ENCODE measurements around the gene NOX5. TPM values are rescaled to one million over a fixed set of nuclear protein-coding genes. Genes with fewer than 3 reads are reported as not detected.

NOX5 gene
- total and polyA plus RNA-seq, 10 of the 15 experiments (the other 5 are each of a cell fraction or from before 2014, with no cell fraction given) = not detected

DNA sequence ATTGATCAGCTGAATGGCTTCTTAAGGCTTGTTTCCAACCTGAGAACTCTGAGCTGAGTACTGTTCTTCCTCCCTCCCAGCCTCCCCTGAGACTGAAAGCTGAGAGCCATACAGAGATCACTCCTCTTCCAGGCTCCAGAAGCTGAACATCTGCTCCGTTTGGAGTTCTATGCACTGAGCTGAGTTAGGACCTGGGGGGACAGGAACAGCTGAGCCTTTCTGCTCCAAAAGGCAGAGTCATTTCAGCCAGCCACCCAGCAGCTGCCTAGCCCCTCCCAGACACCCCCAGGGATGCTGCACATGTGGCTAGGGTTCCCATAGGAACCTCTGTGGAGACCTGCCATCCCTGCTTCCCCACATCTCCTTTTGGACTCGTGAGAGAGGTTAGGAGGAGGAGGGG, 81.7 kb downstream of the NOX5 start:
- Histone ChIP-seq H3K9me3 (replicated peaks; ENCODE audit: control insufficient read depth, insufficient read depth, low read length) (no peaks in the 10 kb centered on the region), H3K27me3 (replicated peaks in 1 of 2; ENCODE audit: control insufficient read depth in 2 of 2, insufficient read depth in 2 of 2, low read length in 1 of 2) (no peaks in the 10 kb centered on the region; a peak in 1 of 4 replicates), H3K4me1 (ENCODE audit: control insufficient read depth, insufficient read depth, low read length) (no peaks in the 10 kb centered on the region), H3K4me3 (no peak overlapping the region), H4K20me1 (ENCODE audit: control insufficient read depth, insufficient read depth) (no peaks in the 10 kb centered on the region), H3K4me2 (ENCODE audit: control insufficient read depth, insufficient read depth) (no peak overlapping the region), H2AFZ (ENCODE audit: control insufficient read depth, low read depth, low read length) (no peak overlapping the region), H3K27ac (ENCODE audit: control insufficient read depth, insufficient read depth) (no peak overlapping the region), H3K36me3 (ENCODE audit: control insufficient read depth in 2 of 2, insufficient read depth in 2 of 2, low read length in 1 of 2) (no peaks in the 10 kb centered on the region), H3K79me2 (ENCODE audit: control insufficient read depth, insufficient read depth, low read length) (no peaks in the 10 kb centered on the region), H3K9ac (ENCODE audit: control insufficient read depth, insufficient read depth, low read length) (no peak overlapping the region)
- SMC1A ChIA-PET (ENCODE audit: uncharacterized antibody, unreplicated experiment) = interaction anchor here (0.7 kb wide), 1 partner anchor 299 kb away, joined by 3 read pairs; no protein-coding TSS in a partner anchor
- RAD21 ChIA-PET (ENCODE audit: unreplicated experiment) = interaction anchor here (0.8 kb wide), 1 partner anchor 9 kb away, joined by 3 read pairs; no protein-coding TSS in a partner anchor
- FAIRE-seq (no peak), DNase-seq (ENCODE audit: low read depth, low spot score) (no peak), ATAC-seq (no peak)
- CTCF ChIA-PET = interaction anchor here (1.4 kb wide), 1 partner anchor 29 kb away, joined by 3 read pairs; no protein-coding TSS in a partner anchor
- intact Hi-C loops (cut with micrococcal nuclease; ENCODE audit: unreplicated experiment) (no loop called here), in situ Hi-C loops (cut with MboI) (no loop called here)
- POLR2A ChIA-PET = interaction anchor here (0.6 kb wide), 1 partner anchor 210 kb away, joined by 8 read pairs; no protein-coding TSS in a partner anchor
- 0% methylated on average over 2 of the region's 2 CpGs for WGBS (ENCODE audit: insufficient coverage, insufficient replicate concordance, low lambda C conversion rate, missing lambda C conversion rate)
- TF ChIP-seq E2F8 (IDR thresholded peaks at IDR 0.05; ENCODE audit: low read depth, partially characterized antibody) (no peak), FOXK2 (IDR thresholded peaks at IDR 0.05) (no peak), SRF (IDR thresholded peaks at IDR 0.05; ENCODE audit: low read depth in 2 of 2, low read length in 2 of 2) (no peak), STAT1 (conservative IDR thresholded peaks at IDR 0.05) (no peak), ZBTB40 (IDR thresholded peaks at IDR 0.05; ENCODE audit: borderline replicate concordance) (no peak), RFX5 (IDR thresholded peaks at IDR 0.05; ENCODE audit: low read depth, low read length) (no peak), HSF1 (IDR thresholded peaks at IDR 0.05; ENCODE audit: low read depth, low read length) (no peak), SMARCA5 (IDR thresholded peaks at IDR 0.05) (no peak), LARP7 (IDR thresholded peaks at IDR 0.05) (no peak), IKZF1 (conservative IDR thresholded peaks at IDR 0.05) (no peak), SMAD1 (IDR thresholded peaks at IDR 0.05; ENCODE audit: low read depth, partially characterized antibody) (no peak)
- TF ChIP-seq, protein P1, sequence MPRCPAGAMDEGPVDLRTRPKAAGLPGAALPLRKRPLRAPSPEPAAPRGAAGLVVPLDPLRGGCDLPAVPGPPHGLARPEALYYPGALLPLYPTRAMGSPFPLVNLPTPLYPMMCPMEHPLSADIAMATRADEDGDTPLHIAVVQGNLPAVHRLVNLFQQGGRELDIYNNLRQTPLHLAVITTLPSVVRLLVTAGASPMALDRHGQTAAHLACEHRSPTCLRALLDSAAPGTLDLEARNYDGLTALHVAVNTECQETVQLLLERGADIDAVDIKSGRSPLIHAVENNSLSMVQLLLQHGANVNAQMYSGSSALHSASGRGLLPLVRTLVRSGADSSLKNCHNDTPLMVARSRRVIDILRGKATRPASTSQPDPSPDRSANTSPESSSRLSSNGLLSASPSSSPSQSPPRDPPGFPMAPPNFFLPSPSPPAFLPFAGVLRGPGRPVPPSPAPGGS (IDR thresholded peaks at IDR 0.05; ENCODE audit: borderline replicate concordance, insufficient read depth, low read depth, low read length, poor library complexity, severe bottlenecking) = no peak
- no TSS peak for BruUV-seq (replicated peaks)
